HT1080 (cell line): ENCODE results near the gene SPATS2. TPM values are rescaled to one million over a fixed set of nuclear protein-coding genes. Genes with fewer than 3 reads are reported as not detected.
"Not testable (repeated sequence)": the region's sequence is repeated elsewhere in the genome, so short reads cannot be mapped to it uniquely, and the experiment has no call there.

Experiments used
- DNase-seq: peaks from one replicate; pipeline ENCODE4 v3.0.0-alpha.2; 2015; ENCODE audit warnings: low read depth
- polyA plus RNA-seq, 2 experiments: library from polyadenylated mRNA; depleted of rRNA; stranded (reverse); fragments of >200 nt; gene quantifications; 2 replicates each; pipeline ENCODE4 v1.2.3, GENCODE V29; 2015
- total RNA-seq: library from RNA; depleted of rRNA; stranded (reverse); fragments of >200 nt; shearing (Covaris generic); gene quantifications from 2 replicates; pipeline ENCODE4 v1.2.3, GENCODE V29; 2014; rRNA removed

SPATS2 gene
- 30.4 and 39.4 TPM in 2 replicates for total RNA-seq
- 62.6 and 68.7 TPM in 2 replicates for polyA plus RNA-seq (2015; cell fraction: cytosol; rRNA removed)
- polyA plus RNA-seq (2015; cell fraction: nucleus; rRNA removed): 57.8 and 63.3 TPM in 2 replicates

GRCh38 chr12:49367381-49368239 lies at the start of gene SPATS2:
TSS of gene SPATS2 (plus strand) at chr12:49367462. CDS start at chr12:49461013, 93,551 bp downstream.
- peak; percentile 18 for DNase-seq

GRCh38 chr12:49320411-49321103 lies 46.7 kb upstream of the SPATS2 start:
- DNase-seq: not testable (repeated sequence)

- no peak for DNase-seq
Observed at GRCh38 chr12:49322367-49322707, 44.9 kb upstream of the SPATS2 start.

GRCh38 chr12:49322708-49323523 lies 44.3 kb upstream of the SPATS2 start, which contains the start of gene TROAP:
TSS of gene TROAP (plus strand) at chr12:49323255. CDS start at chr12:49323609, 354 bp downstream.
- peak; percentile 98 for DNase-seq

- DNase-seq: no peak
Observed at GRCh38 chr12:49323524-49324097, 43.7 kb upstream of the SPATS2 start.

GRCh38 chr12:49325606-49326005 lies 41.7 kb upstream of the SPATS2 start:
- DNase-seq: no peak

GRCh38 chr12:49327368-49327767 lies 39.9 kb upstream of the SPATS2 start:
- DNase-seq: no peak

GRCh38 chr12:49327887-49328286 lies 39.4 kb upstream of the SPATS2 start:
- DNase-seq: no peak

GRCh38 chr12:49328816-49329215 lies 38.4 kb upstream of the SPATS2 start:
- DNase-seq: no peak

- DNase-seq: no peak
Observed at GRCh38 chr12:49330032-49330619, 37.1 kb upstream of the SPATS2 start.

- no peak for DNase-seq
Observed at GRCh38 chr12:49330631-49331379, 36.5 kb upstream of the SPATS2 start.

- peak; percentile 55 for DNase-seq
Observed at GRCh38 chr12:49331380-49332222, 35.7 kb upstream of the SPATS2 start.

GRCh38 chr12:49332441-49332861 lies 34.8 kb upstream of the SPATS2 start:
- DNase-seq: no peak

- no peak for DNase-seq
Observed at GRCh38 chr12:49332891-49333371, 34.3 kb upstream of the SPATS2 start.

GRCh38 chr12:49333778-49334177 lies 33.5 kb upstream of the SPATS2 start:
- not testable (repeated sequence) for DNase-seq

- DNase-seq: no peak
Observed at GRCh38 chr12:49334226-49334625, 33.0 kb upstream of the SPATS2 start.

- DNase-seq: no peak
Observed at GRCh38 chr12:49334681-49335080, 32.6 kb upstream of the SPATS2 start.

- no peak for DNase-seq
Observed at GRCh38 chr12:49335118-49335954, 31.9 kb upstream of the SPATS2 start.
